ENCODE data around the gene MOB3B.
A peak's percentile ranks its signal among the peaks of the same experiment; 100 is the strongest.

The MOB3B gene

GRCh38 chr9:27367175-27367798 lies 162.3 kb downstream of the MOB3B start:
- no peak overlapping the region for H3K27ac ChIP-seq
- H3K36me3 ChIP-seq, result no peaks in the 10 kb centered on the region
- TF ChIP-seq, protein P1, sequence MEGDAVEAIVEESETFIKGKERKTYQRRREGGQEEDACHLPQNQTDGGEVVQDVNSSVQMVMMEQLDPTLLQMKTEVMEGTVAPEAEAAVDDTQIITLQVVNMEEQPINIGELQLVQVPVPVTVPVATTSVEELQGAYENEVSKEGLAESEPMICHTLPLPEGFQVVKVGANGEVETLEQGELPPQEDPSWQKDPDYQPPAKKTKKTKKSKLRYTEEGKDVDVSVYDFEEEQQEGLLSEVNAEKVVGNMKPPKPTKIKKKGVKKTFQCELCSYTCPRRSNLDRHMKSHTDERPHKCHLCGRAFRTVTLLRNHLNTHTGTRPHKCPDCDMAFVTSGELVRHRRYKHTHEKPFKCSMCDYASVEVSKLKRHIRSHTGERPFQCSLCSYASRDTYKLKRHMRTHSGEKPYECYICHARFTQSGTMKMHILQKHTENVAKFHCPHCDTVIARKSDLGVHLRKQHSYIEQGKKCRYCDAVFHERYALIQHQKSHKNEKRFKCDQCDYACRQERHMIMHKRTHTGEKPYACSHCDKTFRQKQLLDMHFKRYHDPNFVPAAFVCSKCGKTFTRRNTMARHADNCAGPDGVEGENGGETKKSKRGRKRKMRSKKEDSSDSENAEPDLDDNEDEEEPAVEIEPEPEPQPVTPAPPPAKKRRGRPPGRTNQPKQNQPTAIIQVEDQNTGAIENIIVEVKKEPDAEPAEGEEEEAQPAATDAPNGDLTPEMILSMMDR (IDR thresholded peaks at IDR 0.05; ENCODE audit: low read depth, low read length), result no peak
- no peaks in the 10 kb centered on the region for H3K9me3 ChIP-seq (ENCODE audit: severe bottlenecking)
- no peak overlapping the region for H3K4me3 ChIP-seq (ENCODE audit: low read depth, low read length)
- DNase-seq, result no peak
- H3K27me3 ChIP-seq (ENCODE audit: insufficient read depth, low read depth, severe bottlenecking), result no peaks in the 10 kb centered on the region

DNA sequence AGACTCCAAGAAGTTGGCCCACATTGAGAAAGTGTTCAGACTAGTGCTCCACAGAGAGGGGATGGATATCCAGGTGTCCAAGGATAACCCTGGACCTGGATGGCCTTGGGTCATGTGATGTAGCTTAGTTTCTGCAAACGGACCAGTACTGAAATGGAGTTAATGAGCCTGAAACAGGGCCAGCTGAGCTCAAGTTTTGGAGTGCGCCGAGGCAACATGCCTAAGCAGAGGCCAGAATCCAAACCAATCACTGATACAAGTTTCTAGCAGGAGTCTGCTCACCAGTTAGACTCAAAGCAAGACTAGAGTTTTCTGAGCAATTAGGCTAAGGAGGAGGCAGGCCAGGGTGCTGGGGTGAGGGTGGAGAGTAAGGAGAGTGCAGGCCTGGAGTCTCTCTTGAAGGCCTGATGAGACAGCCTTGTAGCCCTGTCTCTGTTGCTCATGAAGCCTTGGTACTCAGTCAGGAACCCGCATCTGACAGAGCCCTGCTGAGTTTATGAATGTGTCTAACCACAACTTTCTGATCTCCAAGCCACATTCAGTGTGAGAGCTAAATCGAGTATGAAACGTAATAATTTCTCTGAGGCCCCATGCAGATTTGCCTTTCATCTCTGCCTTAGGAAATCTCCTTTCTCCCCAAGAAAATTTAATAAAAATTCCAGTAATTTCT lies 163.8 kb downstream of the MOB3B start:
- H3K27ac ChIP-seq, result no peak overlapping the region
- TF ChIP-seq, protein P1 (IDR thresholded peaks at IDR 0.05; ENCODE audit: low read depth, low read length), result no peak

DNA sequence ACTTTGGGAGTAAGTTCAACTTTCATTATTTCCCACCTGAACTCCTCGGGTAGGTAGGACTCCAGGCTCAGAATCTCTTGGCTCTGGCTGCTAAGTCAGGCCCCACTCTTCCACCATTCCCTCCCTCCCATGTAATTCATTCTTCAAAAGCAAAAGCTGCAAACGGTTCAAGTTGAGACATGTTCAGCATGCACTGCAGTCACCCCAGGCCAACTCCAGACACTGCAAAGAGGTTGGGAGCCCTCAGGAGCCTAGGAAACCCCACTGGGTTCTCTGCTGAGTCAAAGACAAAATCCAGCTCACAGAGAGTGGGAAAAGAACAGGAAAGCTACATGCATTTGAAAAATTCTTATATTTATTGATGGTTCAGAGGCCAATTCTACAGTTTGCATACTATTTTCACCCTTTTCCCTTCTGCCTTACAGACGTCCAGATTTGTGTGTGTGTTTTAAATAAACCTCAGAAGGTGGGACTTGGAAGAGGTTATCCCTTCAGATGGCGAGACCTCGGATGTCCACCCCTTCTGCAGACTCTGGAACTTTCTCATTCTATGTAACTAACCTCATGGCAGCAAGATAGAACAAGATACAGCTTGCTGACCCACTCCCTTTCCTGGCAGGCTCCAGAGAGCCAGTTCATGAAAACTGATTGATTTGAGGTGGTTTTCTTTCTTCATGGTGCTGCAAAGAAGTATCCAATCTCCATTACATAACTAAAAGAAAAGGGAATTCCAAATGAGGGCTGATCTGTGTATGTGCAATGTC lies 167.0 kb downstream of the MOB3B start:
- Histone ChIP-seq H3K4me3 (ENCODE audit: low read depth, low read length) (no peak overlapping the region), H3K36me3 (no peaks in the 10 kb centered on the region), H3K9me3 (ENCODE audit: severe bottlenecking) (no peaks in the 10 kb centered on the region), H3K27me3 (ENCODE audit: insufficient read depth, low read depth, severe bottlenecking) (no peaks in the 10 kb centered on the region), H3K27ac (no peak overlapping the region)
- TF ChIP-seq, protein P1 (IDR thresholded peaks at IDR 0.05; ENCODE audit: low read depth, low read length), result no peak
- DNase-seq, result peak; percentile 35

More for the DNA sequence above, 163.8 kb downstream of the MOB3B start:
- no peak overlapping the region for H3K4me3 ChIP-seq (ENCODE audit: low read depth, low read length)
- no peaks in the 10 kb centered on the region for H3K9me3 ChIP-seq (ENCODE audit: severe bottlenecking)
- H3K27me3 ChIP-seq (ENCODE audit: insufficient read depth, low read depth, severe bottlenecking), result no peaks in the 10 kb centered on the region
- DNase-seq, result no peak
- H3K36me3 ChIP-seq, result no peaks in the 10 kb centered on the region

DNA sequence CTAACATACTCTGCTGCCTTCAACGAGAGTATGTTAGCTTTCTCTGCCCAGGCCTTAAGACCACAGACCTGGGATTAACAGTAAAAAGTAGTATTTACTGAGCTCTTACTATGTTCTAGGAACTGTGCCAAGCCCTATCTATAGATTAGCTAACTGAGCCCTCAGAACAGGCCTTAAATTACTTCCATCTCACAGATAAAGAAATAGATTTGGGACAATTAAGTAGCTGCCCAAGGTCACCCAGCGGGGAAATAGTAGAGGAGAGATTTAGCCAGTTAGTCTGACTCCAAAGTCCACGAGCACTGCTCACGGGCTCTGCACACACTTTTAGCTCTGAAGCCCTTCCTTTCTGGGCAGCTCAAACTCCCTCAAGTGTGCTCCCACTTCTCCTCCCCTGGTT lies 168.1 kb downstream of the MOB3B start:
- no peak for DNase-seq
- Histone ChIP-seq H3K27me3 (ENCODE audit: insufficient read depth, low read depth, severe bottlenecking) (no peaks in the 10 kb centered on the region), H3K4me3 (ENCODE audit: low read depth, low read length) (no peak overlapping the region), H3K9me3 (ENCODE audit: severe bottlenecking) (no peaks in the 10 kb centered on the region), H3K27ac (no peak overlapping the region), H3K36me3 (no peaks in the 10 kb centered on the region)
- TF ChIP-seq, protein P1 (IDR thresholded peaks at IDR 0.05; ENCODE audit: low read depth, low read length), result no peak

DNA sequence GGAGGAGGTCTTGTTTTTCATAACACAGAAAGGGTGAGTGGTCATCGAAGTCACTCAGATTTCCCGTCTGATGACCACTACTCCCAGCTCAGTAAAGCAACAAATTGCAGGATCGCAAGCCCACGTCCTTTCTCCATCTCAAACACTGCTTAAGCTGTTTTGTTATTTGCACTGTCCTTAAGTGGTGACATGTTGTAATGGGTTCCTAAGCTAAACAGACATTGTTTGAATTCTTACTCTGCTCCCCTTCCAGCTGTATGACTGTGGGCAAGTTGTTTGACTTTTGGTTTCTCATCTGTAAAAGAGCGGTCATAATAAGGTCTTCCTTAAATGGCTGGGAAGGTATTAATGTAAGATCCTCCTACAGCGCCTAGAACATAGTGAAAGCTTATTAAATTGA lies 169.9 kb downstream of the MOB3B start:
- TF ChIP-seq, protein P1 (IDR thresholded peaks at IDR 0.05; ENCODE audit: low read depth, low read length), result no peak
- Histone ChIP-seq H3K27ac (no peak overlapping the region), H3K36me3 (no peaks in the 10 kb centered on the region), H3K27me3 (ENCODE audit: insufficient read depth, low read depth, severe bottlenecking) (no peaks in the 10 kb centered on the region), H3K9me3 (ENCODE audit: severe bottlenecking) (no peaks in the 10 kb centered on the region), H3K4me3 (ENCODE audit: low read depth, low read length) (no peak overlapping the region)
- DNase-seq, result no peak

Data from WERI-Rb-1 (cell line).